MCF 10A (cell line): ENCODE data around the gene RBM26. TPM values are rescaled to one million over a fixed set of nuclear protein-coding genes. Genes with fewer than 3 reads are reported as not detected.
A peak's percentile ranks its signal among the peaks of the same experiment; 100 is the strongest.

Experiments used
- BruUV-seq: library from RNA; stranded (reverse); fragments of 400-500 nt; replicated peaks from 2 replicates; lab custom pipeline; 2021; lab: Mats Ljungman, UMichigan
- CTCF ChIA-PET: fragments of 300-600 bp; sonication (Branson Sonifier 250); formaldehyde crosslinking; extraction: SDS; loops from one replicate; lab custom pipeline; 2021; ENCODE audit warnings: antibody characterized with exemption, inconsistent platforms; lab: Yijun Ruan, JAX
- POLR2A ChIA-PET: fragments of 300-600, 350-650 bp; sonication (Branson Sonifier 250); formaldehyde crosslinking; extraction: SDS; loops from one replicate; lab custom pipeline; 2020; ENCODE audit warnings: antibody characterized with exemption, inconsistent platforms; lab: Yijun Ruan, JAX
- DNase-seq: peaks from one replicate; pipeline ENCODE4 v3.0.0-alpha.2; 2018; ENCODE audit not compliant: unreplicated experiment
- H3K27ac Mint-ChIP-seq: one replicate; pipeline ENCODE4 v1.8.0; 2022; ENCODE audit warnings: mild to moderate bottlenecking, low read depth, mixed read lengths; ENCODE audit not compliant: unreplicated experiment
- H3K27me3 Mint-ChIP-seq: one replicate; pipeline ENCODE4 v1.8.0; 2022; ENCODE audit warnings: mixed read lengths; ENCODE audit not compliant: insufficient read depth, unreplicated experiment
- H3K36me3 Mint-ChIP-seq: one replicate; pipeline ENCODE4 v1.8.0; 2022; ENCODE audit warnings: mild to moderate bottlenecking, moderate library complexity, mixed read lengths; ENCODE audit not compliant: insufficient read depth, unreplicated experiment
- H3K4me1 Mint-ChIP-seq: one replicate; pipeline ENCODE4 v1.8.0; 2022; ENCODE audit warnings: mixed read lengths; ENCODE audit not compliant: insufficient read depth, unreplicated experiment
- H3K4me3 Mint-ChIP-seq: one replicate; pipeline ENCODE4 v1.8.0; 2022; ENCODE audit warnings: mild to moderate bottlenecking, moderate library complexity, mixed read lengths; ENCODE audit not compliant: unreplicated experiment
- H3K9me3 Mint-ChIP-seq: one replicate; pipeline ENCODE4 v1.8.0; 2022; ENCODE audit warnings: mixed read lengths; ENCODE audit not compliant: unreplicated experiment
- intact Hi-C: fragments of 100-400 bp; cut with micrococcal nuclease; formaldehyde crosslinking; loops from 2 replicates; pipeline ENCODE4 v1.14.1; 2022
- total RNA-seq: library from RNA; stranded (reverse); gene quantifications from 2 replicates; pipeline ENCODE4 v1.2.3, GENCODE V29; 2022
- TF ChIP-seq, protein P1 (sequence below): fragments of 200-600 bp; IDR thresholded peaks from one replicate; pipeline ENCODE4 v1.8.0; 2022; ENCODE audit warnings: antibody characterized with exemption, mild to moderate bottlenecking; ENCODE audit not compliant: unreplicated experiment

The RBM26 gene
- total RNA-seq, 1 experiment from 2014 or later: 72.6 TPM

DNA sequence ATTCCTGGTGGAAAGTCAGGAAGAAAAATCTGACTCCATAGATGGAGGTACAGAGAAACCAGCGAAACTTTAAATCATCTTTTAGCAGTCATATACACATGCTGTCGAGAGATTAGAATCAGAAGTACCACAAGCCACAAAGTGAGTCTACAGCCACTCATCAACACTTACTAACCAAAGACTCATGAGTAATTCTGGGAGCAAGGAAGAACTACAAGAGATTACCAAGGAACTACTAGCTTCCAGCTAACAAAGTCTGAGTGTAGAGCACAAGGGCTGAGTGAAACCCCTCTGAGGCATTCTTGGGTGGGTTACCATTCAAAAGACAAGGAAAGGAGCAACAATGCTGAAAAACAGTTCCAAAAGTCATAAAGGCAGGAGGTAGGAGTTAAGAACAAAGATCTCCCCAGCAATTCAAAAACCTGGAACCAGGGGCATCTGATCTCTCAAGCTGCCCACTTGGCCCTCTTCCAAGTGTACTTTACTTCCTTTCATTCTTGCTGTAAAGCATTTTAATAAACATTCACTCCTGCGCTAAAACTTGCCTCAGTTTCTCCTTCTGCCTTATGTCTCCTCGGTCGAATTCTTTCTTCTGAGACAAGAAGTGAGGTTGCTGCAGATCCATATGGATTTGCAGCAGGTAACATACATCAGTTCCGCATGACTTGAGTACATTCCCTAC, 13.0 kb downstream of the RBM26 start:
- CTCF ChIA-PET: interaction anchor here (2.3 kb wide), 1 partner anchor 13 kb away, joined by 5 read pairs; the partner anchor contains the start of gene RBM26
- TF ChIP-seq, protein P1, sequence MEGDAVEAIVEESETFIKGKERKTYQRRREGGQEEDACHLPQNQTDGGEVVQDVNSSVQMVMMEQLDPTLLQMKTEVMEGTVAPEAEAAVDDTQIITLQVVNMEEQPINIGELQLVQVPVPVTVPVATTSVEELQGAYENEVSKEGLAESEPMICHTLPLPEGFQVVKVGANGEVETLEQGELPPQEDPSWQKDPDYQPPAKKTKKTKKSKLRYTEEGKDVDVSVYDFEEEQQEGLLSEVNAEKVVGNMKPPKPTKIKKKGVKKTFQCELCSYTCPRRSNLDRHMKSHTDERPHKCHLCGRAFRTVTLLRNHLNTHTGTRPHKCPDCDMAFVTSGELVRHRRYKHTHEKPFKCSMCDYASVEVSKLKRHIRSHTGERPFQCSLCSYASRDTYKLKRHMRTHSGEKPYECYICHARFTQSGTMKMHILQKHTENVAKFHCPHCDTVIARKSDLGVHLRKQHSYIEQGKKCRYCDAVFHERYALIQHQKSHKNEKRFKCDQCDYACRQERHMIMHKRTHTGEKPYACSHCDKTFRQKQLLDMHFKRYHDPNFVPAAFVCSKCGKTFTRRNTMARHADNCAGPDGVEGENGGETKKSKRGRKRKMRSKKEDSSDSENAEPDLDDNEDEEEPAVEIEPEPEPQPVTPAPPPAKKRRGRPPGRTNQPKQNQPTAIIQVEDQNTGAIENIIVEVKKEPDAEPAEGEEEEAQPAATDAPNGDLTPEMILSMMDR: no peak
- BruUV-seq: no TSS peak
- POLR2A ChIA-PET: interaction anchor here (0.7 to 2.8 kb wide), 5 partner anchors 9 to 1001 kb away, joined by 3 to 17 read pairs (median 4); partner anchors contain the start of gene RBM26
- intact Hi-C loops: no loop called here
- peaks cover 55% of the 10 kb centered on the region for H3K36me3 Mint-ChIP-seq
- H3K4me1 Mint-ChIP-seq: peaks cover 23% of the 10 kb centered on the region
- DNase-seq: peak; percentile 24
- H3K27me3 Mint-ChIP-seq: no peaks in the 10 kb centered on the region
- peak overlapping the region; percentile 63 for H3K27ac Mint-ChIP-seq
- no peak overlapping the region for H3K4me3 Mint-ChIP-seq
- H3K9me3 Mint-ChIP-seq: peaks cover 9% of the 10 kb centered on the region

DNA sequence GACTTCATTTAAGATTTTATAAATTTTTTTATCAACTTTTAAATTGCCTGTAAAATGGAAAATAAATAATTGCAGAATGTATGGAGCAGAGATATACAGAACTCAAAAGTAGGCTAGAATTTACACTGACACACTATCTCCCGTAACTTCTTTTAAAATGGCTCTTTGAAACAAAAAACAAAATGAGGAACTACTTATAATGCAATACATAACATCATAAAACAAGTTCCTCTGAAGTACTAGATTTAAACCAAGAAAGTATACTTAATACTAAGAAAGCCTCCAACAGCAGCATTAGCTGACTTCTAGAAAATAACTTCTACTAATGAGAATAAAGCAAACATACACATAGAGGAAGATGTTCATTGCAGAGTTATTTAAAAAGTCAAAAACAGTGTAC, 17.0 kb downstream of the RBM26 start:
- Mint-ChIP-seq H3K4me1 (peaks cover 26% of the 10 kb centered on the region), H3K9me3 (no peaks in the 10 kb centered on the region), H3K36me3 (peaks cover 31% of the 10 kb centered on the region), H3K4me3 (no peak overlapping the region), H3K27me3 (no peaks in the 10 kb centered on the region), H3K27ac (no peak overlapping the region)
- TF ChIP-seq, protein P1: no peak
- POLR2A ChIA-PET: interaction anchor here (1.9 kb wide), 1 partner anchor 14 kb away, joined by 7 read pairs; no protein-coding TSS in a partner anchor
- BruUV-seq: no TSS peak
- intact Hi-C loops: no loop called here
- CTCF ChIA-PET: no interaction called here
- DNase-seq: no peak

DNA sequence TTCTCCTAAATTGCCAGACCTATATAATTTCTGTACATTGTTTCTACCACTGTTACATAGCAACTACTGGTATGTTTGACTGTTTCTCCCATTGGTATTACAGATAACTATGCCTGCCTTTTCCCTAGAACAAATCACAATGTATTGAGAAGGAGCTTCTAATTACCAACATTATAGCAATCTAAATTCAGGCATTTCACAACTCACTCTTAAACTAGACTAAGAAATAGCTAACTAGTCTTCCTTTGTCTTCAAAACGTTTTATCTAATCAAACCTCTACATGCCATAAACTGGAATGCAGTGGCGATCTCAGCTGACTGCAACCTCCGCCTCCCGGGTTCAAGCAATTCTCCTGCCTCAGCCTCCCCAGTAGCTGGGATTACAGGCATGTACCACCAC, 18.2 kb downstream of the RBM26 start:
- ChIA-PET POLR2A (interaction anchor here (1.3 to 1.9 kb wide), 2 partner anchors 11 to 15 kb away, joined by 3 to 7 read pairs; no protein-coding TSS in a partner anchor), CTCF (interaction anchor here (0.6 kb wide), 1 partner anchor 93 kb away, joined by 3 read pairs; the partner anchor contains the start of gene NDFIP2)
- intact Hi-C loops: no loop called here
- no peak for DNase-seq
- TF ChIP-seq, protein P1: no peak
- peaks cover 17% of the 10 kb centered on the region for H3K4me1 Mint-ChIP-seq
- H3K4me3 Mint-ChIP-seq: no peak overlapping the region
- no peaks in the 10 kb centered on the region for H3K9me3 Mint-ChIP-seq
- peak overlapping the region; percentile 59 for H3K27ac Mint-ChIP-seq
- peaks cover 30% of the 10 kb centered on the region for H3K36me3 Mint-ChIP-seq
- H3K27me3 Mint-ChIP-seq: no peaks in the 10 kb centered on the region
- BruUV-seq: no TSS peak

DNA sequence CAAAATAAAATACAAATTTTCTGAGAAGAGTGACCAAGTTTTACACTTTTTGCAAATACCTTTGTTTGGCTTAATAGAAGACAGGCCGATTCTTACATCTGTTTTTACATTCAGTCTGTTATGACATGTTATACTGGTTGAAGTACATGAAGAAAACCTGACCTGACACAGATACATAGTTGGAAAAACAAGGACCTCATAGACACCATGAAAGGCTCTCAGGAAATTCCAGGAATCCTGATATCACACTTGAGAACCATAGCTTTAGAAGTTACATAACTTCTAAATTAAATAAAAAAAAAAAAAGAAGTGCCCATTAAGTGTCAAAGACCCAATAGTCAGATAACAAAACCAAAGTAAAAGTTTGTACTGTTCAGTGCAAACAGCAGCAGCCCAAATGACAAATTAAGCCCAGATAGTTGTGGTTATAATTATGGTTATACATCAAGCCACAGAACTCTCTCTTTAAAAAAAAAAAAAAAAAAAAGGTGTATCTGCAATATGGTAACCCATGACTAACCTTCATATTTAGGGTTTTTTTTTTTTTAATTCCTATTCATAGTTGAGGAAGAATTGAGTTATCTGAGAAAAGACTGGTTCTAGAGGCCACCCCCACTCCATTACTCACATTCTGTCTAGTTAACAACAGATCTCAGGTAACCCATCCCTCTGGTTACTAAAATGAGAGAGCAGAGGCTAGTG, 19.8 kb downstream of the RBM26 start:
- Mint-ChIP-seq H3K4me3 (no peak overlapping the region), H3K4me1 (peaks cover 19% of the 10 kb centered on the region)
- no peak for DNase-seq

More for the DNA sequence above, 19.8 kb downstream of the RBM26 start:
- no peaks in the 10 kb centered on the region for H3K27me3 Mint-ChIP-seq
- TF ChIP-seq, protein P1: no peak
- peaks cover 20% of the 10 kb centered on the region for H3K36me3 Mint-ChIP-seq
- no TSS peak for BruUV-seq
- H3K9me3 Mint-ChIP-seq: no peaks in the 10 kb centered on the region
- intact Hi-C loops: no loop called here
- H3K27ac Mint-ChIP-seq: no peak overlapping the region
- ChIA-PET POLR2A (interaction anchor here (0.6 to 1.5 kb wide), 4 partner anchors 10 to 20 kb away, joined by 3 to 7 read pairs (median 4); partner anchors contain the start of gene RBM26), CTCF (interaction anchor here (0.6 kb wide), 2 partner anchors 16 to 948 kb away, joined by 3 read pairs; no protein-coding TSS in a partner anchor)
